K562 (cell line): Measurements from ENCODE around the gene NEMP1. TPM values are rescaled to one million over a fixed set of nuclear protein-coding genes. Genes with fewer than 3 reads are reported as not detected.
A peak's percentile ranks its signal among the peaks of the same experiment; 100 is the strongest.

Experiments
- ATAC-seq: fragments of 200-7000 bp; cut with Tn5 transposase; 3 replicates; pipeline ENCODE4 v1.9.1; 2020; ENCODE audit warnings: moderate library complexity
- BruUV-seq: library from RNA; stranded (reverse); fragments of 400-500 nt; replicated peaks from 2 replicates; lab custom pipeline; 2021; lab: Mats Ljungman, UMichigan
- CTCF ChIA-PET: fragments of 300-600 bp; formaldehyde crosslinking; extraction: SDS; loops from one replicate; lab custom pipeline; 2021; ENCODE audit warnings: low intra/inter-chr PET ratio; lab: Yijun Ruan, JAX
- POLR2A ChIA-PET: fragments of 300-600, 350-650 bp; sonication (Branson Sonifier 250); formaldehyde crosslinking; extraction: SDS; loops from one replicate; lab custom pipeline; 2021; ENCODE audit warnings: antibody characterized with exemption, inconsistent platforms; lab: Yijun Ruan, JAX
- DNase-seq, 4 experiments: peaks; one replicate each; pipeline versions ENCODE4 v3.0.0 to v3.0.0-alpha.2; 2011 to 2018; ENCODE audit warnings: low spot score in 3 of 4, mixed read lengths in 3 of 4; ENCODE audit errors: extremely low read depth in 1 of 4
- FAIRE-seq: peaks from 2 replicates; lab custom pipeline; 2011; peaks lifted over from hg19 to GRCh38; lab: Jason Lieb, UNC
- H2AFZ ChIP-seq: 2 replicates; pipeline ENCODE4 v1.6.0; 2011; ENCODE audit warnings: low read depth, low read length, control low read depth, inconsistent platforms
- H3K27ac ChIP-seq: fragments of 200-600 bp; 3 replicates; pipeline ENCODE4 v1.8.0; 2011; ENCODE audit warnings: low read depth, mild to moderate bottlenecking, control low read depth, inconsistent platforms, low read length, moderate library complexity, mixed read lengths; ENCODE audit errors: extremely low read depth
- H3K27me3 ChIP-seq, 2 experiments: fragments of 300-600 bp in 1 of 2; 2 replicates in 1 of 2; 3 replicates in 1 of 2; pipeline versions ENCODE4 v1.6.0 to v1.8.0; 2011; ENCODE audit warnings: inconsistent platforms in 2 of 2, low read length in 2 of 2, mild to moderate bottlenecking in 1 of 2, mixed read lengths in 1 of 2, moderate library complexity in 1 of 2; ENCODE audit not compliant: control insufficient read depth in 2 of 2, insufficient read depth in 2 of 2
- H3K36me3 ChIP-seq: fragments of 300-600 bp; 3 replicates; pipeline ENCODE4 v1.8.0; 2011; ENCODE audit warnings: mild to moderate bottlenecking, low read length, inconsistent platforms; ENCODE audit not compliant: control insufficient read depth, insufficient read depth
- H3K4me1 ChIP-seq, 2 experiments: fragments of 200-600 bp in 1 of 2; replicated peaks in 1 of 2; 2 replicates in 1 of 2; 3 replicates in 1 of 2; pipeline versions ENCODE4 v1.5.1 to v1.8.0; 2011; ENCODE audit warnings: inconsistent platforms in 2 of 2, low read length in 2 of 2, mild to moderate bottlenecking in 1 of 2, mixed read lengths in 1 of 2, moderate library complexity in 1 of 2; ENCODE audit not compliant: control insufficient read depth in 2 of 2, insufficient read depth in 2 of 2
- H3K4me2 ChIP-seq: 2 replicates; pipeline ENCODE4 v1.6.1; 2011; ENCODE audit warnings: low read length, control low read depth, inconsistent platforms, mixed read lengths; ENCODE audit not compliant: insufficient read depth
- H3K4me3 ChIP-seq: fragments of 200-600 bp; sonication (generic), shearing (Covaris generic); 2 replicates; pipeline ENCODE4 v1.5.1; 2016; ENCODE audit warnings: control low read depth, inconsistent platforms
- H3K79me2 ChIP-seq: fragments of 200-600 bp; 3 replicates; pipeline ENCODE4 v1.8.0; 2011; ENCODE audit warnings: low read length, inconsistent platforms; ENCODE audit not compliant: control insufficient read depth, insufficient read depth
- H3K9ac ChIP-seq, 2 experiments: 2 replicates each; pipeline versions ENCODE4 v1.6.0 to v1.6.1; 2011; ENCODE audit warnings: low read depth in 2 of 2, low read length in 2 of 2, control low read depth in 1 of 2, inconsistent platforms in 1 of 2, mild to moderate bottlenecking in 1 of 2, mixed read lengths in 1 of 2; ENCODE audit not compliant: insufficient read depth in 1 of 2
- H3K9me1 ChIP-seq: one replicate; pipeline ENCODE4 v1.6.0; 2011; ENCODE audit warnings: inconsistent platforms, mild to moderate bottlenecking, low read length, moderate library complexity; ENCODE audit not compliant: control insufficient read depth, insufficient read depth
- H3K9me3 ChIP-seq: replicated peaks from 2 replicates; pipeline ENCODE4 v1.5.1; 2011; ENCODE audit warnings: low read depth, low read length, inconsistent platforms; ENCODE audit not compliant: control insufficient read depth, insufficient read depth
- H4K20me1 ChIP-seq: replicated peaks from 2 replicates; pipeline ENCODE4 v1.6.1; 2011; ENCODE audit warnings: low read length, inconsistent platforms, mixed read lengths; ENCODE audit not compliant: control insufficient read depth, insufficient read depth
- ADNP ChIP-seq: fragments of 200-800 bp; sonication (Bioruptor generic); IDR thresholded peaks from 2 replicates; pipeline ENCODE4 v1.6.1; 2016; ENCODE audit warnings: missing genetic modification characterization, missing compliant biosample characterization
- CBFA2T2 ChIP-seq: fragments of 450-650 bp; conservative IDR thresholded peaks from 2 replicates; pipeline ENCODE4 v1.6.1; 2017; ENCODE audit warnings: mild to moderate bottlenecking
- CBX8 ChIP-seq: fragments of 200-600 bp; sonication (generic); IDR thresholded peaks from 2 replicates; pipeline ENCODE4 v1.6.1; 2012; ENCODE audit warnings: borderline replicate concordance, mixed run types, low read depth, mild to moderate bottlenecking, moderate library complexity, mixed read lengths, low read length, control low read depth, inconsistent platforms; ENCODE audit not compliant: poor library complexity, severe bottlenecking; ENCODE audit errors: extremely low read depth
- HEY1 ChIP-seq: fragments of 250-450 bp; sonication (Bioruptor Pico); IDR thresholded peaks from 2 replicates; pipeline ENCODE4 v1.5.0; 2020; ENCODE audit warnings: mild to moderate bottlenecking, moderate library complexity, borderline replicate concordance
- HMGXB4 ChIP-seq: sonication (generic); formaldehyde crosslinking; IDR thresholded peaks from 2 replicates; pipeline ENCODE4 v1.8.1; 2023; ENCODE audit warnings: mild to moderate bottlenecking, missing genetic modification reagents
- MEF2D ChIP-seq: conservative IDR thresholded peaks from 2 replicates; pipeline ENCODE4 v1.6.1; 2016; ENCODE audit warnings: low read depth, missing genetic modification characterization, missing compliant biosample characterization
- NUFIP1 ChIP-seq: fragments of 450-650 bp; IDR thresholded peaks from 2 replicates; pipeline ENCODE4 v1.6.1; 2018; ENCODE audit not compliant: partially characterized antibody
- PHF20 ChIP-seq: fragments of 450-650 bp; IDR thresholded peaks from 2 replicates; pipeline ENCODE4 v1.6.1; 2018; ENCODE audit not compliant: partially characterized antibody
- PHF21A ChIP-seq: fragments of 450-650 bp; IDR thresholded peaks from 2 replicates; pipeline ENCODE4 v1.6.1; 2017; ENCODE audit warnings: low read depth, borderline replicate concordance
- SMARCE1 ChIP-seq: fragments of 450-650 bp; IDR thresholded peaks from 2 replicates; pipeline ENCODE4 v1.7.1; 2016; ENCODE audit warnings: mild to moderate bottlenecking
- SP1 ChIP-seq: sonication (generic); formaldehyde crosslinking; IDR thresholded peaks from 2 replicates; pipeline ENCODE4 v1.8.1; 2022; ENCODE audit warnings: mild to moderate bottlenecking, missing genetic modification reagents
- TCFL5 ChIP-seq: fragments of 250-450 bp; sonication (Bioruptor Pico); conservative IDR thresholded peaks from 2 replicates; pipeline ENCODE4 v1.6.1; 2021; ENCODE audit warnings: mild to moderate bottlenecking, moderate library complexity, matching md5 sums
- WGBS: fragments of 100-300 bp; shearing (Covaris generic); methylation state at CpG from one replicate; pipeline ENCODE4 v1.1.6; 2016; ENCODE audit warnings: low coverage, mixed read lengths; ENCODE audit not compliant: insufficient coverage; ENCODE audit errors: missing lambda C conversion rate; 5-methylcytosine and 5-hydroxymethylcytosine counted together
- in situ Hi-C: fragments of 300-500 bp; cut with MboI; formaldehyde crosslinking; loops from 4 replicates; pipeline ENCODE4 v1.15.0; 2018; ENCODE audit warnings: inconsistent platforms, mixed read lengths
- intact Hi-C: fragments of 100-400 bp; cut with micrococcal nuclease; formaldehyde crosslinking; loops from 2 replicates; pipeline ENCODE4 v1.14.2; 2022
- polyA plus RNA-seq, 8 experiments: library from polyadenylated mRNA; depleted of rRNA in 4 of 8; stranded (reverse) in 5 of 8; unstranded in 3 of 8; fragments of >200 nt; fragmentation: Nextera tagmentation in 2 of 8; fragmentation: Illumina TruSeq in 1 of 8; extraction: Ambion mirVana in 2 of 8; extraction: Trizol in 1 of 8; gene quantifications; 2 replicates each; pipeline versions ENCODE4 v1.2.1 to v1.2.3, GENCODE V29; 2011 to 2014; ENCODE audit warnings: inconsistent platforms in 1 of 8, missing spikeins in 1 of 8
- total RNA-seq, 7 experiments: library from RNA; depleted of rRNA in 6 of 7; stranded (reverse); fragments of >200 nt in 6 of 7; fragmentation: Illumina TruSeq in 2 of 7; extraction: Trizol in 2 of 7; gene quantifications; 2 replicates each; pipeline versions ENCODE4 v1.2.1 to v1.2.3, GENCODE V29; 2011 to 2021; ENCODE audit warnings: low replicate concordance in 1 of 7
- TF ChIP-seq, protein P1 (sequence below): fragments of 450-650 bp; IDR thresholded peaks from 2 replicates; pipeline ENCODE4 v1.6.1; 2016
- TF ChIP-seq, protein P2 (sequence below): sonication (generic); formaldehyde crosslinking; IDR thresholded peaks from 2 replicates; pipeline ENCODE4 v1.4.0; 2020; ENCODE audit warnings: mild to moderate bottlenecking, missing genetic modification reagents
- TF ChIP-seq, protein P3 (sequence below): fragments of 450-650 bp; IDR thresholded peaks from 2 replicates; pipeline ENCODE4 v1.6.1; 2014; ENCODE audit warnings: low read depth, mild to moderate bottlenecking, moderate library complexity, borderline replicate concordance

The NEMP1 gene
- total and polyA plus RNA-seq, 9 of the 15 experiments (the other 6 are each of a cell fraction or from before 2014, with no cell fraction given): 9.5 to 82.2 (median 41.2) TPM

DNA sequence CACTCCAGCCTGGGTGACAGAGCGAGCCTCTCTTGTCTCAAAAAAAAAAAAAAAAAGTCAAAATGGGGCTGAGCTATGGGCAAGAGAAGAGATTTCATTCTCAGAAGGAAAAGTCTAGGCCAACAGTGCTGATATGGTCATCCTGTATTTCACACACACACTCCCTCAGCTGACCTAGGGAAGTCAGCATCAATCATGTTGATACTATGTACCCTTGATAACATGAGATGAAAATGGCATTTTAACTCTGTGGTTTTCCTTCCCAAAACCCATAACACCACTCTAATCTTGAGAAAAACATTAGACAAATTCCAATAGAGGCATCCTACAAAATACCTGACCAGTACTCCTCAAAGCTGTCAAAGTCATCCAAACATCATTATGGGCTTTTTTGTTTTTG lies 2.3 kb upstream of the NEMP1 start (continued):
- TF ChIP-seq HMGXB4 (CRISPR knock-in tag) (no peak), SMARCE1 (no peak), CBFA2T2 (no peak), MEF2D (no peak), PHF20 (no peak), PHF21A (no peak), HEY1 (no peak)
- TF ChIP-seq, protein P1, sequence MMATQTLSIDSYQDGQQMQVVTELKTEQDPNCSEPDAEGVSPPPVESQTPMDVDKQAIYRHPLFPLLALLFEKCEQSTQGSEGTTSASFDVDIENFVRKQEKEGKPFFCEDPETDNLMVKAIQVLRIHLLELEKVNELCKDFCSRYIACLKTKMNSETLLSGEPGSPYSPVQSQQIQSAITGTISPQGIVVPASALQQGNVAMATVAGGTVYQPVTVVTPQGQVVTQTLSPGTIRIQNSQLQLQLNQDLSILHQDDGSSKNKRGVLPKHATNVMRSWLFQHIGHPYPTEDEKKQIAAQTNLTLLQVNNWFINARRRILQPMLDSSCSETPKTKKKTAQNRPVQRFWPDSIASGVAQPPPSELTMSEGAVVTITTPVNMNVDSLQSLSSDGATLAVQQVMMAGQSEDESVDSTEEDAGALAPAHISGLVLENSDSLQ: peak; percentile 51

GRCh38 chr12:57079821-57080220 lies 1.2 kb upstream of the NEMP1 start:
- H3K79me2 ChIP-seq: peaks cover 29% of the 10 kb centered on the region
- no peaks in the 10 kb centered on the region for H3K9me1 ChIP-seq
- intact Hi-C loops (loop anchor here (5.0 to 10.0 kb wide), 2 partner anchors 162 to 445 kb away; partner anchors contain the start of gene BAZ2A), in situ Hi-C loops (no loop called here)
- no peaks in the 10 kb centered on the region for H4K20me1 ChIP-seq
- DNase-seq (peak in 1 of 4 experiments; percentile 18), FAIRE-seq (no peak), ATAC-seq (no peak)
- H3K9ac ChIP-seq: peak overlapping the region in 1 of 2 experiments; percentile 72; a peak in 2 of 4 replicates
- 11% methylated on average over 1 of the region's 1 CpG for WGBS
- peak overlapping the region; percentile 62; the same call in 1 of the 2 replicates for H3K4me2 ChIP-seq
- H3K36me3 ChIP-seq: peaks cover 9% of the 10 kb centered on the region; the same call in 1 of the 3 replicates
- no peaks in the 10 kb centered on the region for H3K27me3 ChIP-seq
- CTCF ChIA-PET: interaction anchor here (0.7 kb wide), 1 partner anchor 49 kb away, joined by 3 read pairs; no protein-coding TSS in a partner anchor
- H3K9me3 ChIP-seq: no peaks in the 10 kb centered on the region
- no peak overlapping the region for H3K4me3 ChIP-seq
- POLR2A ChIA-PET: interaction anchor here (1.1 to 3.6 kb wide), 7 partner anchors 10 to 341 kb away, joined by 3 to 44 read pairs (median 6); partner anchors contain the start of genes NAB2 and STAT6
- BruUV-seq: no TSS peak
- H2AFZ ChIP-seq: peak overlapping the region; percentile 78
- H3K4me1 ChIP-seq: peaks cover 11 to 13% of the 10 kb centered on the region in 2 experiments; a peak in 4 of 5 replicates
- H3K27ac ChIP-seq: peak overlapping the region; percentile 91
- no peak for TF ChIP-seq SP1 (CRISPR knock-in tag)
- TF ChIP-seq, protein P2, sequence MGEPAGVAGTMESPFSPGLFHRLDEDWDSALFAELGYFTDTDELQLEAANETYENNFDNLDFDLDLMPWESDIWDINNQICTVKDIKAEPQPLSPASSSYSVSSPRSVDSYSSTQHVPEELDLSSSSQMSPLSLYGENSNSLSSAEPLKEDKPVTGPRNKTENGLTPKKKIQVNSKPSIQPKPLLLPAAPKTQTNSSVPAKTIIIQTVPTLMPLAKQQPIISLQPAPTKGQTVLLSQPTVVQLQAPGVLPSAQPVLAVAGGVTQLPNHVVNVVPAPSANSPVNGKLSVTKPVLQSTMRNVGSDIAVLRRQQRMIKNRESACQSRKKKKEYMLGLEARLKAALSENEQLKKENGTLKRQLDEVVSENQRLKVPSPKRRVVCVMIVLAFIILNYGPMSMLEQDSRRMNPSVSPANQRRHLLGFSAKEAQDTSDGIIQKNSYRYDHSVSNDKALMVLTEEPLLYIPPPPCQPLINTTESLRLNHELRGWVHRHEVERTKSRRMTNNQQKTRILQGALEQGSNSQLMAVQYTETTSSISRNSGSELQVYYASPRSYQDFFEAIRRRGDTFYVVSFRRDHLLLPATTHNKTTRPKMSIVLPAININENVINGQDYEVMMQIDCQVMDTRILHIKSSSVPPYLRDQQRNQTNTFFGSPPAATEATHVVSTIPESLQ: no peak
- peak; percentile 27; the same call in 1 of the 2 replicates for TF ChIP-seq ADNP (tag)
- TF ChIP-seq TCFL5: no peak
- no peak for TF ChIP-seq CBX8
- no peak for TF ChIP-seq NUFIP1
- TF ChIP-seq, protein P3, sequence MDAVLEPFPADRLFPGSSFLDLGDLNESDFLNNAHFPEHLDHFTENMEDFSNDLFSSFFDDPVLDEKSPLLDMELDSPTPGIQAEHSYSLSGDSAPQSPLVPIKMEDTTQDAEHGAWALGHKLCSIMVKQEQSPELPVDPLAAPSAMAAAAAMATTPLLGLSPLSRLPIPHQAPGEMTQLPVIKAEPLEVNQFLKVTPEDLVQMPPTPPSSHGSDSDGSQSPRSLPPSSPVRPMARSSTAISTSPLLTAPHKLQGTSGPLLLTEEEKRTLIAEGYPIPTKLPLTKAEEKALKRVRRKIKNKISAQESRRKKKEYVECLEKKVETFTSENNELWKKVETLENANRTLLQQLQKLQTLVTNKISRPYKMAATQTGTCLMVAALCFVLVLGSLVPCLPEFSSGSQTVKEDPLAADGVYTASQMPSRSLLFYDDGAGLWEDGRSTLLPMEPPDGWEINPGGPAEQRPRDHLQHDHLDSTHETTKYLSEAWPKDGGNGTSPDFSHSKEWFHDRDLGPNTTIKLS: no peak
